ENCODE results near the gene CNTN3.

CNTN3 gene

DNA sequence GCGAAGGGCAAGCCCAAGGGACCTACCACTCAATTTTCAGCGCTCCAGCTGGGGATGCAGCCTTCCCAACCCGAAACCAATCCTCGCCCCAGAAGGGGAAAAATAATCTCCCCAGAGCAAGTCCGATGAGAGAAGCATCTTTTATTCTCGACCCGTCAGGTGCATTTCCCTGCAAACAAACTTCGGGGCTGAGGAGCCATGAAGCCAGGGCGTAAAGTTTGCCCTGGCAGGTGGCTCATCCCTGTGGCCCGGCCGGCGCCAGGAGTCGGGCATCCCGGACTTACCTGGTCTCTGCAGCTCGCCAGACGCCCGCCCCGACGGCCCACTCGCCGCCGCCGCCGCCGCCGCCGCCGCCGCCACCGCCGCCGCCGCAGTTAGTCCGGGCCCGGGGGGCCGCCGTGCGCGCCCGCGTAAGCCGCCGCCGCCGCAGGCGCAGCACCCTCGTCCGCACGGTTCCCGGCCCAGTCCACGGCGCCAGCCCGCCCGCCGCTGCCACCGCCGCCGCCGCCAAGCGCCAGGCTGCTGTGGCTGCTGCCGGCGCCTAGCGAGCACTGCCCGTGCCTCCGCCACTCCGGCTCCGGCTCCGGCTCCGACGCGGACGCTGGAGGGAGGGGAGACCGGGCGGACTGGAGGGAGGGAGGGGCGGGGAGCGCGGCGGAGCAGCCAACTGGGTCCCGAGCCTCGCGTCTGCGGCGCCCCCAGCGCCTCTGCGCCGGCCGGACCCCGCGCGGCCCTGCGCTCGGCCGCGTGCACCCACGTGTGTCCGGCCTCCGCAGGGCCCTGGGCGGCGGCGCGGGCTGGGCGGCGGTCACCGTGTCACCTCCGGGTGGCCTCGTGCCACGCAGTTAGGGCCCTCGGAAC lies at the start of gene CNTN3:
CNTN3 (minus strand) TSS at position 553 of the 861 bp plus-strand sequence. CDS start 93,547 bp downstream, outside the sequence.
- TF ChIP-seq, protein P1, sequence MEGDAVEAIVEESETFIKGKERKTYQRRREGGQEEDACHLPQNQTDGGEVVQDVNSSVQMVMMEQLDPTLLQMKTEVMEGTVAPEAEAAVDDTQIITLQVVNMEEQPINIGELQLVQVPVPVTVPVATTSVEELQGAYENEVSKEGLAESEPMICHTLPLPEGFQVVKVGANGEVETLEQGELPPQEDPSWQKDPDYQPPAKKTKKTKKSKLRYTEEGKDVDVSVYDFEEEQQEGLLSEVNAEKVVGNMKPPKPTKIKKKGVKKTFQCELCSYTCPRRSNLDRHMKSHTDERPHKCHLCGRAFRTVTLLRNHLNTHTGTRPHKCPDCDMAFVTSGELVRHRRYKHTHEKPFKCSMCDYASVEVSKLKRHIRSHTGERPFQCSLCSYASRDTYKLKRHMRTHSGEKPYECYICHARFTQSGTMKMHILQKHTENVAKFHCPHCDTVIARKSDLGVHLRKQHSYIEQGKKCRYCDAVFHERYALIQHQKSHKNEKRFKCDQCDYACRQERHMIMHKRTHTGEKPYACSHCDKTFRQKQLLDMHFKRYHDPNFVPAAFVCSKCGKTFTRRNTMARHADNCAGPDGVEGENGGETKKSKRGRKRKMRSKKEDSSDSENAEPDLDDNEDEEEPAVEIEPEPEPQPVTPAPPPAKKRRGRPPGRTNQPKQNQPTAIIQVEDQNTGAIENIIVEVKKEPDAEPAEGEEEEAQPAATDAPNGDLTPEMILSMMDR (IDR thresholded peaks at IDR 0.05; ENCODE audit: insufficient read depth, low read length, missing control alignments) = no peak
- ChIA-PET CTCF (interaction anchor here (1.1 kb wide), 1 partner anchor 347 kb away, joined by 3 read pairs; no protein-coding TSS in a partner anchor), POLR2A (no interaction called here)
- peak within 1 kb of the TSS; percentile 69 for H3K4me3 ChIP-seq (ENCODE audit: low read depth, low read length)
- DNase-seq (ENCODE audit: low read depth, low spot score) = no peak

GRCh38 chr3:74663178-74663577 lies 48.7 kb upstream of the CNTN3 start:
- ChIA-PET POLR2A (no interaction called here), CTCF (no interaction called here)
- DNase-seq (ENCODE audit: low read depth, low spot score) = no peak
- H3K4me3 ChIP-seq (ENCODE audit: low read depth, low read length) = no peak overlapping the region
- TF ChIP-seq, protein P1 (IDR thresholded peaks at IDR 0.05; ENCODE audit: insufficient read depth, low read length, missing control alignments) = no peak

DNA sequence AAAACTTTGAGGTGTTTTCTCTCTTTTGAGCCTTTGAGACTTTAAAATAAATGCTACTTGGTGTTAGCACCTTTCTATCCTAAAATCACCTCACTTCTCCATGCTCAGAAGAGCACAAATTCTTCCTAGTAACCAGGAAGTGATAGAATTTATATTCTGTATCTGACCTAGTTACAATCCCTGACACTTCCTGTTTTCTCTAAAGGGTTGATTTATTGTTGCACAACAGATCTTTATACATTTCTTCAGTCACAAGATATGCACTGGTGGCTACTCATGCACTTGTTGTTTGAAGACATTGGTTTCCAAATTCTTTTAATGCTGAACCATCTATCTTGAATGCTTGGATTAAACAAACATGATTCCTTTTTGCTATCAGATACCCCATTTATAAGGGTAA lies 47.2 kb upstream of the CNTN3 start:
- H3K4me3 ChIP-seq (ENCODE audit: low read depth, low read length) = no peak overlapping the region
- CTCF ChIA-PET = no interaction called here
- POLR2A ChIA-PET = no interaction called here
- TF ChIP-seq, protein P1 (IDR thresholded peaks at IDR 0.05; ENCODE audit: insufficient read depth, low read length, missing control alignments) = no peak
- no peak for DNase-seq (ENCODE audit: low read depth, low spot score)

GRCh38 chr3:74651885-74652284 lies 37.4 kb upstream of the CNTN3 start:
- no peak overlapping the region for H3K4me3 ChIP-seq (ENCODE audit: low read depth, low read length)
- TF ChIP-seq, protein P1 (IDR thresholded peaks at IDR 0.05; ENCODE audit: insufficient read depth, low read length, missing control alignments) = no peak
- POLR2A ChIA-PET = no interaction called here
- CTCF ChIA-PET = no interaction called here
- no peak for DNase-seq (ENCODE audit: low read depth, low spot score)

DNA sequence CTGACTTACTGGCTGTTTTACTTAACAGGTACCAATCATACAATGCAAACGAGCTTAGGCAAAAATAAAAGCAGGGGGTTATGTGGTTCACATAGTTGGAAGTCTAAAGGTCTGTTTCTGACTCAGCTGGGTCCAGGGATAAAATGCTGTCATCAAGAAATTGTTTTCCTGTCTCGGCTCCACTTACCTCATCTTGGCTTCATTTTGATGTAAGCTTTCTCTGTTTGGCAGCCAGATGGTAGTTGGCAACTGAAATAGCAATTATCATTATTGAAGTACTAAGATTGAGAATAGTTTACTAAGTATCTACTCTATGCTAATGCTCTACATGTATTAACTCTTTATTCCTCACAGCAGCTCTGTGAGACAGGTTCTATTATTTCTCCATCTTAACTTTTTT lies 36.8 kb upstream of the CNTN3 start:
- DNase-seq (ENCODE audit: low read depth, low spot score) = no peak
- H3K4me3 ChIP-seq (ENCODE audit: low read depth, low read length) = no peak overlapping the region
- TF ChIP-seq, protein P1 (IDR thresholded peaks at IDR 0.05; ENCODE audit: insufficient read depth, low read length, missing control alignments) = no peak
- ChIA-PET POLR2A (no interaction called here), CTCF (no interaction called here)

GRCh38 chr3:74648107-74648506 lies 33.6 kb upstream of the CNTN3 start:
- DNase-seq (ENCODE audit: low read depth, low spot score) = no peak
- H3K4me3 ChIP-seq (ENCODE audit: low read depth, low read length) = no peak overlapping the region
- ChIA-PET POLR2A (no interaction called here), CTCF (no interaction called here)
- TF ChIP-seq, protein P1 (IDR thresholded peaks at IDR 0.05; ENCODE audit: insufficient read depth, low read length, missing control alignments) = no peak
